Measurements from ENCODE around the gene DNM2. TPM values are rescaled to one million over a fixed set of nuclear protein-coding genes. Genes with fewer than 3 reads are reported as not detected.
A peak's percentile ranks its signal among the peaks of the same experiment; 100 is the strongest.

Gene DNM2
- total and polyA plus RNA-seq, 2 of the 13 experiments (the other 11 are each of a cell fraction or from before 2014, with no cell fraction given): 41.7 to 59.8 TPM

- TF ChIP-seq, protein P1, sequence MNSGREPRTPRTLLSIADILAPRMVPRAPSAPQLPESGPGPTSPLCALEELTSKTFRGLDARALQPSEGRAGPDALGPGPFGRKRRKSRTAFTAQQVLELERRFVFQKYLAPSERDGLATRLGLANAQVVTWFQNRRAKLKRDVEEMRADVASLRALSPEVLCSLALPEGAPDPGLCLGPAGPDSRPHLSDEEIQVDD (CRISPR knock-in tag; IDR thresholded peaks at IDR 0.05; ENCODE audit: borderline replicate concordance): no peak
- TF ChIP-seq ATF1 (CRISPR knock-in tag; IDR thresholded peaks at IDR 0.05) (peak; percentile 94), HMGA1 (CRISPR knock-in tag; conservative IDR thresholded peaks at IDR 0.05) (no peak), POGZ (CRISPR knock-in tag; IDR thresholded peaks at IDR 0.05) (peak; percentile 46), THYN1 (CRISPR knock-in tag; IDR thresholded peaks at IDR 0.05; ENCODE audit: borderline replicate concordance, low read depth) (no peak), NR3C1 (CRISPR knock-in tag; IDR thresholded peaks at IDR 0.05) (no peak), GZF1 (CRISPR knock-in tag; IDR thresholded peaks at IDR 0.05) (no peak), ZNF740 (CRISPR knock-in tag; IDR thresholded peaks at IDR 0.05) (no peak), RARG (CRISPR knock-in tag; IDR thresholded peaks at IDR 0.05; ENCODE audit: low read depth) (no peak), ZHX2 (IDR thresholded peaks at IDR 0.05; ENCODE audit: low read depth) (no peak), ZHX2 (CRISPR knock-in tag; IDR thresholded peaks at IDR 0.05; ENCODE audit: borderline replicate concordance) (no peak), CEBPB (IDR thresholded peaks at IDR 0.05; ENCODE audit: borderline replicate concordance, low read depth, low read length) (peak; percentile 98), ZBTB8A (CRISPR knock-in tag; IDR thresholded peaks at IDR 0.05; ENCODE audit: borderline replicate concordance, low read depth) (no peak), ISL2 (CRISPR knock-in tag; IDR thresholded peaks at IDR 0.05) (no peak), BHLHE40 (IDR thresholded peaks at IDR 0.05; ENCODE audit: low read length) (peak; percentile 84), ZNF230 (CRISPR knock-in tag; IDR thresholded peaks at IDR 0.05) (no peak), FOXA1 (IDR thresholded peaks at IDR 0.05) (no peak), FOXA1 (CRISPR knock-in tag; IDR thresholded peaks at IDR 0.05) (peak; percentile 3; the same call in 1 of the 2 replicates), ZNF354B (CRISPR knock-in tag; IDR thresholded peaks at IDR 0.05) (no peak), TOE1 (CRISPR knock-in tag; IDR thresholded peaks at IDR 0.05) (no peak), SRSF1 (optimal IDR thresholded peaks at IDR 0.05; ENCODE audit: low read depth, low read length) (no peak)
- TF ChIP-seq, protein P2, sequence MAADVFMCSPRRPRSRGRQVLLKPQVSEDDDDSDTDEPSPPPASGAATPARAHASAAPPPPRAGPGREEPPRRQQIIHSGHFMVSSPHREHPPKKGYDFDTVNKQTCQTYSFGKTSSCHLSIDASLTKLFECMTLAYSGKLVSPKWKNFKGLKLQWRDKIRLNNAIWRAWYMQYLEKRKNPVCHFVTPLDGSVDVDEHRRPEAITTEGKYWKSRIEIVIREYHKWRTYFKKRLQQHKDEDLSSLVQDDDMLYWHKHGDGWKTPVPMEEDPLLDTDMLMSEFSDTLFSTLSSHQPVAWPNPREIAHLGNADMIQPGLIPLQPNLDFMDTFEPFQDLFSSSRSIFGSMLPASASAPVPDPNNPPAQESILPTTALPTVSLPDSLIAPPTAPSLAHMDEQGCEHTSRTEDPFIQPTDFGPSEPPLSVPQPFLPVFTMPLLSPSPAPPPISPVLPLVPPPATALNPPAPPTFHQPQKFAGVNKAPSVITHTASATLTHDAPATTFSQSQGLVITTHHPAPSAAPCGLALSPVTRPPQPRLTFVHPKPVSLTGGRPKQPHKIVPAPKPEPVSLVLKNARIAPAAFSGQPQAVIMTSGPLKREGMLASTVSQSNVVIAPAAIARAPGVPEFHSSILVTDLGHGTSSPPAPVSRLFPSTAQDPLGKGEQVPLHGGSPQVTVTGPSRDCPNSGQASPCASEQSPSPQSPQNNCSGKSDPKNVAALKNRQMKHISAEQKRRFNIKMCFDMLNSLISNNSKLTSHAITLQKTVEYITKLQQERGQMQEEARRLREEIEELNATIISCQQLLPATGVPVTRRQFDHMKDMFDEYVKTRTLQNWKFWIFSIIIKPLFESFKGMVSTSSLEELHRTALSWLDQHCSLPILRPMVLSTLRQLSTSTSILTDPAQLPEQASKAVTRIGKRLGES (CRISPR knock-in tag; IDR thresholded peaks at IDR 0.05; ENCODE audit: borderline replicate concordance): no peak
Measured at GRCh38 chr19:10717356-10718204, at the start of gene DNM2 (continued).

All from HepG2 (cell line).